HG02763 (cell line): ENCODE data around the gene GALNT9.

ENCODE experiments used
- ATAC-seq: cut with Tn5 transposase; IDR thresholded peaks from one replicate; pipeline ENCODE4 v1.9.1; 2021; ENCODE audit warnings: mild to moderate bottlenecking, moderate library complexity; ENCODE audit not compliant: unreplicated experiment

GALNT9 gene

GRCh38 chr12:132187646-132188450, 141.5 kb downstream of the GALNT9 start:
- ATAC-seq: no peak

GRCh38 chr12:132186857-132187620, 142.3 kb downstream of the GALNT9 start:
- ATAC-seq: no peak

GRCh38 chr12:132186208-132186856, 143.1 kb downstream of the GALNT9 start:
- no peak for ATAC-seq

GRCh38 chr12:132185705-132186104, 143.7 kb downstream of the GALNT9 start:
- ATAC-seq: no peak

GRCh38 chr12:132182711-132183365, 146.6 kb downstream of the GALNT9 start:
- ATAC-seq: no peak

GRCh38 chr12:132182206-132182710, 147.1 kb downstream of the GALNT9 start:
- ATAC-seq: no peak

DNA sequence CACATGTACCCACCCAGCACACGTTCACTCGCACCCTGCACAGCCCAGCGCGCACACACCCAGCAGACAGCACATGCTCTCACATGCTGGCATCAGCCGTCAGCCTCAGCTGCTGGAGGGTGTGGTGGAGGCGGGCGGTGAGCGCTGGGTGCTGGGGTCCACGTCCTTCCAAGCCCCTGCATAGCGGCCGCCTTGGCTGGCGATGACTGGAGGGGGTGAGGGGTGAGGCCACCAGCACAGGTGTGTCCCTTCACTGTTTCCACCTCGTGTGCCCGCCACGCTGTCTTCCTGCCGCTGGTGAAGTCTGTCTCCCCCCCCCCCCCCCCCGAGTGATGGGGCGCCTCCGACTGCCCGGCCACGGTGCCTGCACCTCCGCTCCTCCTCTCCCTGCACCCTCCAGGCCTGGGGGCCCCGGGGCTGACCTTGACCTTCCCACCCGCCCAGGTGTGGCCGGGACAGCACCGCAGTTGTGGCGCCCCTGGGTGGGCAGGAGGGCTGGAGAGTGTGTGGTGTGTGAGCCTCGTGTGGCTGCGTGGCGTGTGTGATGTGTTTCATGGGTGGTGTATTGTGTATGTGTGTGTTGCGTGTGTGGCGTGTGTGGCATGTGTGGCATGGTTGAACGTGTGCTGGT, 147.7 kb downstream of the GALNT9 start:
- no peak for ATAC-seq

GRCh38 chr12:132180648-132181546, 148.5 kb downstream of the GALNT9 start:
- no peak for ATAC-seq

GRCh38 chr12:132179431-132180362, 149.7 kb downstream of the GALNT9 start:
- ATAC-seq: no peak

DNA sequence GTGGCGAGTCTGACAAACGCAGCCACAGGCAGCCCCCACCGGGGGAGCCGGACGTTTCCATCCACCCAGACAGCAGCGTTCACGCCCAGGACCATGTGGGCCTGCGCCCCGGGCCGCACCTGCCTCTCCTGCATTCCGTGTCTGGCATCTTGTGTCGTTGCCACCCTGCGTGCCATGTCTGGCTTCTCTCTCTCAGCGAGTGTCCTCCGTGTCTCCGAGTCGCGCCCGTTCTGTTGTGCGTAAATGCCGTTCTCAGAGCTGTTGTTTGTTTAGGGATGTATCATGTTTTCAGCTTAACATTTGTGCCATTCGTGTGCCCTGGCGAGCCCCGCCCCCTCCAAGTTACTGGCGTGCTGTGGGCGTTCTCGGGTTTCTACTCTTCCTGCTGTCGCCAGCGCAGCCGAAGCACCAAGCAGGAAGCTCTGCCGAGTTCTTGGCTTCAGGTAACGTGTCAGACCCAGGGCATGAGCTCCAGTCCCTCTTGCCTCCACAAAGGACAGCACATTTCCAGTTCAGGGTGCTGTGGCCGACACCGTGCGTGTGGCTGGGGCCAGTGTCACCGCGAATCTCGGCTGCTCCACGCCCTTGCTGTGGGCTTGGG, 150.5 kb downstream of the GALNT9 start:
- ATAC-seq: no peak

DNA sequence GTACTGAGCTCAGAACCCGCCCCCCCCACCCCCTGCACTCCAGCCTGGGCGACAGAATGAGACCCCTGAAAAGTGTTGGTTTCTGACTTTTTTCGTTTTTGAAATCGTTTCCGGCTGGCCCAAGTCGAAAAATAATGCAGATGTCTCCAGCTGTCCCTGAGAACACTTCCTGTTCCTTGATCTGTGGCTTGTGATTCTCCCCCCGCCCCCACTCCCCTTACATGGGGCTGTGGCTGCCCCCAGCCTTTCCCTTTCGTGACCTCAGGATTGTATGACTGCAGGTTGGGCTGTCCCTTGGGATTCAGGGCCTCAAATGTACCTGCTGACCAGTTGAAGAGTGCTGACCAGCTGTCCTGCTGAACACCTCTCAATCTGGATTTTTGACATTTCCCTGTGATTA, 151.1 kb downstream of the GALNT9 start:
- no peak for ATAC-seq

- ATAC-seq: no peak
Measured at GRCh38 chr12:132176920-132177551, 152.4 kb downstream of the GALNT9 start.

GRCh38 chr12:132176385-132176919, 152.9 kb downstream of the GALNT9 start:
- no peak for ATAC-seq

GRCh38 chr12:132175496-132176384, 153.6 kb downstream of the GALNT9 start:
- ATAC-seq: no peak

DNA sequence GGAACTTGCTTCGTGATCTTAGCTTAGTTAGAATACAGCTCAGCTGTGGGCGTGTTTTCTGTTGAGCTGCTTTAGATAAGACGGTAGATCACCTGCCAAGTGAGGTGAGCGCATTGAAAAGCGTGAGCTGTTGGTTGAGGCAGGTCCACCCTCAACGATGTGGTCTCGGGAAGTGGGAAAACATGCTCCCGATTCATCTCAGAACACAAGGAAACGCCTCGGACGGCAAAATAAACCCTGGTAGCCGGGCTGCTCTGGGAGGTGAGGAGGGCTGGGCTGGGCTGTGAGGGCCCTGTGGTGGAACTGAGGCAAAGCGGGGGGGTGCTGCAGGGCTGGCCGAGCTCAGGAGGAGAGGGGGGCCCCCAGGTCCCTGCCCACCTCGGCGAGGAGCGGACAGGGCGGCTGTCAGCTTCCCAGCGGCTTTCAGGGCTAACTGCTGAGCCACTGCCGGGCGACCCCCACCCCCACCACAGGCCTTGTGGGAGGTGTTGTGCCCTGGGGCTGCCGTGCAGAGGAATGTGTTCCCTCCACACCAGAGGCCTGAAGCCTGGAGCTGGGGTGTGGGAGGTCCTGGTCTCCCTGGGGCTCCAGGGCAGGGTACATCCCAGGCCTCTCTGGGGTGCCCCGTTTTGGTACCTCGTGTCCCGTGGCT, 154.4 kb downstream of the GALNT9 start:
- ATAC-seq: no peak
